DND-41 (cell line): ENCODE results near the gene TOR2A.

ENCODE experiments used
- CTCF ChIP-seq: IDR thresholded peaks from 2 replicates; pipeline ENCODE4 v1.5.1; 2012; ENCODE audit warnings: borderline replicate concordance, low read length, moderate library complexity, mild to moderate bottlenecking; ENCODE audit not compliant: poor library complexity, severe bottlenecking; ENCODE audit errors: extremely low read depth
- EZH2 ChIP-seq: IDR thresholded peaks from 3 replicates; pipeline ENCODE4 v1.6.1; 2012; ENCODE audit warnings: borderline replicate concordance, low read depth, mild to moderate bottlenecking, moderate library complexity, low read length, inconsistent platforms; ENCODE audit not compliant: severe bottlenecking

- TF ChIP-seq CTCF (no peak), EZH2 (no peak)
Measured at GRCh38 chr9:127771570-127772189, 36.6 kb upstream of the TOR2A start.
